Lung (tissue), 12 donors: ENCODE measurements around the gene RABEP2. TPM values are rescaled to one million over a fixed set of nuclear protein-coding genes. Genes with fewer than 3 reads are reported as not detected.

Experiments
- ATAC-seq: fragments of 200-7000 bp; cut with Tn5 transposase; one replicate; pipeline ENCODE4 v1.9.1; 2020; ENCODE audit warnings: moderate number of reproducible peaks; ENCODE audit not compliant: insufficient read depth, low FRiP score
- DNase-seq, 3 donors: peaks; one replicate each; pipeline ENCODE4 v3.0.0-alpha.2; 2013 to 2017
- H3K27ac ChIP-seq, 2 donors: one replicate each; pipeline ENCODE4 v1.5.1; 2013; ENCODE audit warnings: mild to moderate bottlenecking in 2 of 2, moderate library complexity in 2 of 2, control low read depth in 1 of 2, inconsistent platforms in 1 of 2, low read depth in 1 of 2, low read length in 1 of 2
- H3K27me3 ChIP-seq, 3 donors: one replicate each; pipeline ENCODE4 v1.5.1; 2013; ENCODE audit warnings: low read length in 2 of 3; ENCODE audit not compliant: control insufficient read depth in 3 of 3, insufficient read depth in 3 of 3
- H3K36me3 ChIP-seq, 4 donors: one replicate each; pipeline ENCODE4 v1.5.1; 2013; ENCODE audit warnings: low read length in 4 of 4, mild to moderate bottlenecking in 1 of 4, moderate library complexity in 1 of 4; ENCODE audit not compliant: control insufficient read depth in 4 of 4, insufficient read depth in 4 of 4
- H3K4me1 ChIP-seq, 5 donors: one replicate each; pipeline ENCODE4 v1.5.1; 2013; ENCODE audit warnings: low read length in 5 of 5, mild to moderate bottlenecking in 2 of 5, moderate library complexity in 1 of 5; ENCODE audit not compliant: control insufficient read depth in 5 of 5, insufficient read depth in 5 of 5
- H3K4me3 ChIP-seq: one replicate; pipeline ENCODE4 v1.5.1; 2013; ENCODE audit warnings: mild to moderate bottlenecking, control low read depth, moderate library complexity
- H3K9ac ChIP-seq, 2 donors: one replicate each; pipeline ENCODE4 v1.5.1; 2013; ENCODE audit warnings: low read length in 2 of 2, control low read depth in 1 of 2; ENCODE audit not compliant: insufficient read depth in 1 of 2
- H3K9me3 ChIP-seq, 4 donors: one replicate each; pipeline ENCODE4 v1.5.1; 2013; ENCODE audit warnings: low read length in 3 of 4, mild to moderate bottlenecking in 1 of 4, moderate library complexity in 1 of 4; ENCODE audit not compliant: control insufficient read depth in 4 of 4, insufficient read depth in 3 of 4
- CTCF ChIP-seq: IDR thresholded peaks from 2 replicates; pipeline ENCODE4 v1.5.1; 2012; ENCODE audit warnings: mild to moderate bottlenecking; ENCODE audit errors: control extremely low read depth, extremely low read depth
- WGBS, 2 donors: extraction: QIAGEN DNeasy Blood & Tissue Kit; methylation state at CpG; one replicate each; pipeline ENCODE4 v1.1.7; 2013; 5-methylcytosine and 5-hydroxymethylcytosine counted together
- polyA plus RNA-seq, 2 donors: library from polyadenylated mRNA; stranded (reverse); fragments of 200-250 nt; gene quantifications; one replicate each; pipeline ENCODE4 v1.2.1, GENCODE V29; 2013
- total RNA-seq, 2 donors: library from RNA; depleted of rRNA in 1 of 2; stranded (reverse); fragments of >200 nt in 1 of 2; gene quantifications; one replicate each; pipeline ENCODE4 v1.2.1, GENCODE V29; 2014 to 2021
- donor health status: control.
- donor health status: control.
- donor health status: Bipolar disorder and iron deficiency.
- donor health status: healthy.
- donor health status: DM: yes; HTN: yes; CAD: no.

Gene RABEP2
- total and polyA plus RNA-seq, 4 donors, result 20.0 to 34.9 (median 28.8) TPM

GRCh38 chr16:28967156-28967555 is 42.1 kb upstream of the RABEP2 start:
- DNase-seq (no peak), ATAC-seq (no peak)
- no peak for TF ChIP-seq CTCF
- H3K27me3 ChIP-seq, result no peaks in the 10 kb centered on the region
- peaks cover 5 to 21% (median 13%) of the 10 kb centered on the region in 4 donors for H3K36me3 ChIP-seq
- H3K27ac ChIP-seq, result no peak overlapping the region
- H3K4me1 ChIP-seq, result no peaks in the 10 kb centered on the region
- H3K9me3 ChIP-seq, result peaks cover 0 to 2% (median 0%) of the 10 kb centered on the region in 4 donors
- no peak overlapping the region for H3K4me3 ChIP-seq
- H3K9ac ChIP-seq, result no peak overlapping the region
- 88 to 91% methylated on average over 4 of the region's 4 CpGs for WGBS, 2 donors

GRCh38 chr16:28964496-28964895 is 39.5 kb upstream of the RABEP2 start:
- no peak overlapping the region for H3K9ac ChIP-seq
- no peaks in the 10 kb centered on the region for H3K4me1 ChIP-seq
- no peak overlapping the region for H3K4me3 ChIP-seq
- no peaks in the 10 kb centered on the region for H3K27me3 ChIP-seq
- ATAC-seq (no peak), DNase-seq (no peak)
- peaks cover 0 to 2% (median 0%) of the 10 kb centered on the region in 4 donors for H3K9me3 ChIP-seq
- WGBS, 2 donors, result 92 to 97% methylated on average over 2 of the region's 2 CpGs
- TF ChIP-seq CTCF, result no peak
- H3K36me3 ChIP-seq, result peaks cover 8 to 29% (median 20%) of the 10 kb centered on the region in 4 donors
- H3K27ac ChIP-seq, result no peak overlapping the region

- Histone ChIP-seq H3K4me1 (no peaks in the 10 kb centered on the region), H3K9me3 (peaks cover 0 to 2% (median 0%) of the 10 kb centered on the region in 4 donors), H3K27ac (no peak overlapping the region), H3K27me3 (no peaks in the 10 kb centered on the region), H3K4me3 (no peak overlapping the region), H3K9ac (no peak overlapping the region), H3K36me3 (peaks cover 8 to 31% (median 22%) of the 10 kb centered on the region in 4 donors)
- 82 to 95% methylated on average over 3 of the region's 3 CpGs for WGBS, 2 donors
- ATAC-seq, result no peak
- no peak for DNase-seq
- no peak for TF ChIP-seq CTCF
These were observed 39.0 kb upstream of the RABEP2 start for GRCh38 chr16:28964072-28964471.

- 92 to 95% methylated on average over 6 of the region's 6 CpGs for WGBS, 2 donors
- H3K36me3 ChIP-seq, result peaks cover 15 to 52% (median 34%) of the 10 kb centered on the region in 4 donors
- TF ChIP-seq CTCF, result no peak
These were observed 33.8 kb upstream of the RABEP2 start for GRCh38 chr16:28958836-28959235.

More at GRCh38 chr16:28958836-28959235, 33.8 kb upstream of the RABEP2 start:
- no peaks in the 10 kb centered on the region for H3K4me1 ChIP-seq
- H3K27ac ChIP-seq, result no peak overlapping the region
- H3K4me3 ChIP-seq, result no peak overlapping the region
- DNase-seq, result no peak
- H3K9ac ChIP-seq, result no peak overlapping the region
- no peaks in the 10 kb centered on the region for H3K9me3 ChIP-seq
- H3K27me3 ChIP-seq, result no peaks in the 10 kb centered on the region
- no peak for ATAC-seq
